A549 (cell line): ENCODE data around the gene UCP2. TPM values are rescaled to one million over a fixed set of nuclear protein-coding genes. Genes with fewer than 3 reads are reported as not detected.

Source experiments
- ATAC-seq, 2 experiments: fragments of 200-7000 bp in 1 of 2; fragments of >200 bp in 1 of 2; cut with Nextera tagmentation in 1 of 2; cut with Tn5 transposase in 1 of 2; 3 replicates each; pipeline versions ENCODE4 v1.8.0 to v1.9.1; 2018 to 2020; ENCODE audit warnings: mild to moderate bottlenecking in 1 of 2, moderate library complexity in 1 of 2
- CTCF ChIA-PET: fragments of 300-600 bp; sonication (Branson Sonifier 250); formaldehyde crosslinking; extraction: SDS; loops from one replicate; lab custom pipeline; 2021; ENCODE audit warnings: antibody characterized with exemption, inconsistent platforms; lab: Yijun Ruan, JAX
- POLR2A ChIA-PET: fragments of 350-600 bp; formaldehyde crosslinking; extraction: SDS; loops from one replicate; lab custom pipeline; 2021; ENCODE audit warnings: antibody characterized with exemption, inconsistent platforms; lab: Yijun Ruan, JAX
- DNase-seq, 2 experiments: peaks; one replicate each; pipeline versions ENCODE4 v3.0.0 to v3.0.0-alpha.2; 2011 to 2016; ENCODE audit warnings: low read depth in 1 of 2, low spot score in 1 of 2
- FAIRE-seq: peaks from 2 replicates; lab custom pipeline; 2011; peaks lifted over from hg19 to GRCh38; lab: Jason Lieb, UNC
- H3K27ac ChIP-seq, 2 experiments: fragments of >200 bp; sonication (Bioruptor Twin); formaldehyde crosslinking; 3 replicates each; pipeline ENCODE4 v1.5.1; 2016 to 2017
- H3K4me1 ChIP-seq: fragments of >200 bp; sonication (Bioruptor Twin); formaldehyde crosslinking; 3 replicates; pipeline ENCODE4 v1.6.1; 2016
- H3K4me2 ChIP-seq: fragments of >200 bp; sonication (Bioruptor Twin); formaldehyde crosslinking; 3 replicates; pipeline ENCODE4 v1.6.1; 2016
- H3K4me3 ChIP-seq: fragments of >200 bp; sonication (Bioruptor Twin); formaldehyde crosslinking; 3 replicates; pipeline ENCODE4 v1.5.1; 2016
- H3K9me3 ChIP-seq: fragments of >200 bp; sonication (Bioruptor Twin); formaldehyde crosslinking; 3 replicates; pipeline ENCODE4 v1.6.1; 2016
- ATOH8 ChIP-seq: fragments of 250-450 bp; sonication (Bioruptor Pico); IDR thresholded peaks from 2 replicates; pipeline ENCODE4 v1.5.0; 2020; ENCODE audit warnings: low read depth, mild to moderate bottlenecking, moderate library complexity
- BCL3 ChIP-seq: fragments of >200 bp; sonication (Bioruptor Twin); formaldehyde crosslinking; IDR thresholded peaks from 3 replicates; pipeline ENCODE4 v1.6.1; 2016
- BHLHE40 ChIP-seq: IDR thresholded peaks from 2 replicates; pipeline ENCODE4 v1.6.1; 2012; ENCODE audit warnings: low read depth, low read length, inconsistent platforms
- CBX2 ChIP-seq: fragments of 200-600 bp; sonication (generic); IDR thresholded peaks from 2 replicates; pipeline ENCODE4 v1.6.1; 2016; ENCODE audit warnings: low read depth, mild to moderate bottlenecking, borderline replicate concordance
- CTCF ChIP-seq: fragments of >200 bp; sonication (Bioruptor Twin); formaldehyde crosslinking; IDR thresholded peaks from 3 replicates; pipeline ENCODE4 v1.5.1; 2016
- EHF ChIP-seq: fragments of 250-450 bp; sonication (Bioruptor Pico); IDR thresholded peaks from 2 replicates; pipeline ENCODE4 v1.5.0; 2020; ENCODE audit warnings: mild to moderate bottlenecking
- EP300 ChIP-seq, 2 experiments: fragments of >200 bp; sonication (Bioruptor Twin); formaldehyde crosslinking; IDR thresholded peaks; 2 replicates in 1 of 2; 3 replicates in 1 of 2; pipeline ENCODE4 v1.6.1; 2016 to 2017
- HEYL ChIP-seq: fragments of 250-450 bp; sonication (Bioruptor Pico); IDR thresholded peaks from 2 replicates; pipeline ENCODE4 v1.8.0; 2021; ENCODE audit warnings: mild to moderate bottlenecking, moderate library complexity
- HOXA7 ChIP-seq: fragments of 250-450 bp; sonication (Bioruptor Pico); IDR thresholded peaks from 2 replicates; pipeline ENCODE4 v1.5.0; 2020; ENCODE audit warnings: mild to moderate bottlenecking, moderate library complexity
- HOXB13 ChIP-seq: fragments of 250-450 bp; sonication (Bioruptor Pico); IDR thresholded peaks from 2 replicates; pipeline ENCODE4 v1.5.0; 2020; ENCODE audit warnings: low read depth, mild to moderate bottlenecking, moderate library complexity
- JUN ChIP-seq, 2 experiments: fragments of >200 bp; sonication (Bioruptor Twin); formaldehyde crosslinking; IDR thresholded peaks; 2 replicates in 1 of 2; 3 replicates in 1 of 2; pipeline ENCODE4 v1.6.1; 2016 to 2017
- JUNB ChIP-seq: fragments of >200 bp; sonication (Bioruptor Twin); formaldehyde crosslinking; IDR thresholded peaks from 2 replicates; pipeline ENCODE4 v1.6.1; 2016
- KDM5A ChIP-seq: fragments of 200-600 bp; sonication (generic); IDR thresholded peaks from 2 replicates; pipeline ENCODE4 v1.6.1; 2016; ENCODE audit warnings: antibody characterized with exemption, mild to moderate bottlenecking
- RAD21 ChIP-seq, 2 experiments: fragments of >200 bp in 1 of 2; sonication (Bioruptor Twin) in 1 of 2; formaldehyde crosslinking in 1 of 2; IDR thresholded peaks in 1 of 2; conservative IDR thresholded peaks in 1 of 2; 2 replicates in 1 of 2; 3 replicates in 1 of 2; pipeline ENCODE4 v1.6.1; 2012 to 2018; ENCODE audit warnings: inconsistent platforms in 1 of 2
- RARB ChIP-seq: fragments of 250-450 bp; sonication (Bioruptor Pico); IDR thresholded peaks from 2 replicates; pipeline ENCODE4 v1.8.0; 2021; ENCODE audit warnings: mild to moderate bottlenecking, moderate library complexity
- RCOR1 ChIP-seq: fragments of 150-350 bp; IDR thresholded peaks from 2 replicates; pipeline ENCODE4 v1.6.1; 2014; ENCODE audit warnings: antibody characterized with exemption, low read length, low read depth
- RFX5 ChIP-seq: fragments of 450-650 bp; IDR thresholded peaks from 2 replicates; pipeline ENCODE4 v1.7.1; 2014; ENCODE audit warnings: antibody characterized with exemption, mild to moderate bottlenecking, moderate library complexity
- RNF2 ChIP-seq: fragments of 200-600 bp; sonication (generic); IDR thresholded peaks from 2 replicates; pipeline ENCODE4 v1.6.1; 2016; ENCODE audit warnings: low read depth, mild to moderate bottlenecking, antibody characterized with exemption, moderate library complexity, borderline replicate concordance
- TFCP2L1 ChIP-seq: fragments of 250-450 bp; sonication (Bioruptor Pico); IDR thresholded peaks from 2 replicates; pipeline ENCODE4 v1.5.0; 2021; ENCODE audit warnings: mild to moderate bottlenecking
- TP53 ChIP-seq: fragments of 250-450 bp; sonication (Bioruptor Pico); IDR thresholded peaks from 2 replicates; pipeline ENCODE4 v1.5.0; 2021; ENCODE audit warnings: mild to moderate bottlenecking, moderate library complexity
- USF2 ChIP-seq: fragments of 450-650 bp; IDR thresholded peaks from 2 replicates; pipeline ENCODE4 v1.6.1; 2014; ENCODE audit warnings: antibody characterized with exemption
- ZFP36 ChIP-seq: fragments of 450-650 bp; IDR thresholded peaks from 2 replicates; pipeline ENCODE4 v1.6.1; 2014; ENCODE audit warnings: borderline replicate concordance; ENCODE audit not compliant: partially characterized antibody
- ZSCAN20 ChIP-seq: fragments of 250-450 bp; sonication (Bioruptor Pico); IDR thresholded peaks from 2 replicates; pipeline ENCODE4 v1.8.0; 2022; ENCODE audit warnings: mild to moderate bottlenecking, moderate library complexity
- WGBS: methylation state at CpG from one replicate; pipeline ENCODE4 v1.1.6; 2017; ENCODE audit errors: missing lambda C conversion rate; 5-methylcytosine and 5-hydroxymethylcytosine counted together
- polyA plus RNA-seq, 4 experiments: library from polyadenylated mRNA; depleted of rRNA in 3 of 4; stranded (reverse); fragments of >200 nt; fragmentation: RNase III in 1 of 4; extraction: RNeasy Plus Mini Kit Qiagen cat#74134 plus additional on column Dnase treatment in 1 of 4; gene quantifications; 2 replicates in 3 of 4; 3 replicates in 1 of 4; pipeline ENCODE4 v1.2.3, GENCODE V29; 2011 to 2017

Gene UCP2
- polyA plus RNA-seq, 2 of the 4 experiments (the other 2 are of a cell fraction) = 51.6 to 131 TPM

GRCh38 chr11:74024261-74025029 lies 41.8 kb upstream of the UCP2 start:
- H3K4me3 ChIP-seq = no peak overlapping the region
- POLR2A ChIA-PET = no interaction called here
- FAIRE-seq = no peak
- H3K9me3 ChIP-seq = no peaks in the 10 kb centered on the region
- ATAC-seq = no peak
- H3K27ac ChIP-seq = no peak overlapping the region
- 84% methylated on average over 2 of the region's 2 CpGs for WGBS
- H3K4me2 ChIP-seq = no peak overlapping the region
- DNase-seq = no peak
- no peak for TF ChIP-seq EP300 (IDR thresholded peaks at IDR 0.05)
- TF ChIP-seq EHF = no peak
- no peak for TF ChIP-seq BHLHE40
- TF ChIP-seq USF2 = no peak
- no peak for TF ChIP-seq RCOR1
- TF ChIP-seq, all 56 proteins: peak for 0
- H3K4me1 ChIP-seq = peaks cover 16% of the 10 kb centered on the region
- CTCF ChIA-PET = interaction anchor here (0.6 kb wide), 1 partner anchor 144 kb away, joined by 3 read pairs; no protein-coding TSS in a partner anchor

- FAIRE-seq (no peak), ATAC-seq (no peak), DNase-seq (no peak)
- Histone ChIP-seq H3K4me3 (no peak overlapping the region), H3K4me2 (no peak overlapping the region), H3K4me1 (peaks cover 22% of the 10 kb centered on the region), H3K9me3 (no peaks in the 10 kb centered on the region), H3K27ac (no peak overlapping the region)
- no peak for TF ChIP-seq ZFP36
- TF ChIP-seq HOXB13 (CRISPR knock-in tag) = no peak
- TF ChIP-seq CTCF = no peak
- TF ChIP-seq HOXA7 (CRISPR knock-in tag) = no peak
- TF ChIP-seq CBX2 = no peak
- TF ChIP-seq BCL3 = no peak
- TF ChIP-seq TFCP2L1 (CRISPR knock-in tag) = no peak
- no peak for TF ChIP-seq ZSCAN20 (CRISPR knock-in tag)
- TF ChIP-seq ATOH8 (CRISPR knock-in tag) = no peak
- TF ChIP-seq RARB (CRISPR knock-in tag) = no peak
- no peak for TF ChIP-seq HEYL (CRISPR knock-in tag)
- no peak for TF ChIP-seq JUNB
- no peak for TF ChIP-seq BHLHE40
- no peak for TF ChIP-seq KDM5A
- no peak for TF ChIP-seq TP53 (CRISPR knock-in tag)
- no peak for TF ChIP-seq USF2
- no peak for TF ChIP-seq RFX5
- no peak for TF ChIP-seq RAD21 (conservative IDR thresholded peaks at IDR 0.05 in 1 of 2, IDR thresholded peaks at IDR 0.05 in 1 of 2)
- no peak for TF ChIP-seq RNF2
- TF ChIP-seq JUN (IDR thresholded peaks at IDR 0.05) = no peak
- POLR2A ChIA-PET = no interaction called here
- CTCF ChIA-PET = no interaction called here
These were observed 40.6 kb upstream of the UCP2 start for GRCh38 chr11:74023276-74023675.
